ENCODE measurements around the gene RBM33. TPM values are rescaled to one million over a fixed set of nuclear protein-coding genes. Genes with fewer than 3 reads are reported as not detected.

Gene RBM33
- total and polyA plus RNA-seq, 2 of the 13 experiments (the other 11 are each of a cell fraction or from before 2014, with no cell fraction given), result 12.4 to 28.9 TPM

- TF ChIP-seq ZXDC (CRISPR knock-in tag; IDR thresholded peaks at IDR 0.05) (peak; percentile 66; the same call in 1 of the 2 replicates), ZBTB33 (CRISPR knock-in tag; IDR thresholded peaks at IDR 0.05) (no peak), TRAFD1 (CRISPR knock-in tag; IDR thresholded peaks at IDR 0.05; ENCODE audit: borderline replicate concordance) (no peak), TBX3 (IDR thresholded peaks at IDR 0.05; ENCODE audit: borderline replicate concordance) (no peak), ISX (CRISPR knock-in tag; conservative IDR thresholded peaks at IDR 0.05) (0 out of 2 replicates have a peak, but pooled peaks have one; percentile 38), RXRA (CRISPR knock-in tag; IDR thresholded peaks at IDR 0.05) (peak; percentile 58; the same call in 1 of the 2 replicates), TEAD3 (CRISPR knock-in tag; optimal IDR thresholded peaks at IDR 0.05; ENCODE audit: borderline replicate concordance) (peak; percentile 63), PPARG (CRISPR knock-in tag; conservative IDR thresholded peaks at IDR 0.05) (no peak), ATF7 (IDR thresholded peaks at IDR 0.05) (no peak), ATF7 (CRISPR knock-in tag; IDR thresholded peaks at IDR 0.05) (no peak), ZBTB21 (CRISPR knock-in tag; IDR thresholded peaks at IDR 0.05) (no peak), ZNF124 (CRISPR knock-in tag; IDR thresholded peaks at IDR 0.05) (peak; percentile 52; the same call in 1 of the 2 replicates), TOE1 (CRISPR knock-in tag; IDR thresholded peaks at IDR 0.05) (peak; percentile 25; the same call in 1 of the 2 replicates), ZNF749 (CRISPR knock-in tag; IDR thresholded peaks at IDR 0.05; ENCODE audit: borderline replicate concordance) (peak; percentile 59; the same call in 1 of the 2 replicates)
These were observed at the start of gene RBM33 (continued) for GRCh38 chr7:155644178-155644970.
